K562 treated with DMSO at 1 percent for 48 hours (cell line): Measurements from ENCODE around the gene FAM120B. TPM values are rescaled to one million over a fixed set of nuclear protein-coding genes. Genes with fewer than 3 reads are reported as not detected.

Experiments
- total RNA-seq: library from RNA; unstranded; fragments of 300-600 nt; gene quantifications from 2 replicates; pipeline ENCODE4 v1.2.3, GENCODE V29; 2022; ENCODE audit warnings: low replicate concordance; ENCODE audit errors: extremely low read depth

FAM120B gene, protein sequence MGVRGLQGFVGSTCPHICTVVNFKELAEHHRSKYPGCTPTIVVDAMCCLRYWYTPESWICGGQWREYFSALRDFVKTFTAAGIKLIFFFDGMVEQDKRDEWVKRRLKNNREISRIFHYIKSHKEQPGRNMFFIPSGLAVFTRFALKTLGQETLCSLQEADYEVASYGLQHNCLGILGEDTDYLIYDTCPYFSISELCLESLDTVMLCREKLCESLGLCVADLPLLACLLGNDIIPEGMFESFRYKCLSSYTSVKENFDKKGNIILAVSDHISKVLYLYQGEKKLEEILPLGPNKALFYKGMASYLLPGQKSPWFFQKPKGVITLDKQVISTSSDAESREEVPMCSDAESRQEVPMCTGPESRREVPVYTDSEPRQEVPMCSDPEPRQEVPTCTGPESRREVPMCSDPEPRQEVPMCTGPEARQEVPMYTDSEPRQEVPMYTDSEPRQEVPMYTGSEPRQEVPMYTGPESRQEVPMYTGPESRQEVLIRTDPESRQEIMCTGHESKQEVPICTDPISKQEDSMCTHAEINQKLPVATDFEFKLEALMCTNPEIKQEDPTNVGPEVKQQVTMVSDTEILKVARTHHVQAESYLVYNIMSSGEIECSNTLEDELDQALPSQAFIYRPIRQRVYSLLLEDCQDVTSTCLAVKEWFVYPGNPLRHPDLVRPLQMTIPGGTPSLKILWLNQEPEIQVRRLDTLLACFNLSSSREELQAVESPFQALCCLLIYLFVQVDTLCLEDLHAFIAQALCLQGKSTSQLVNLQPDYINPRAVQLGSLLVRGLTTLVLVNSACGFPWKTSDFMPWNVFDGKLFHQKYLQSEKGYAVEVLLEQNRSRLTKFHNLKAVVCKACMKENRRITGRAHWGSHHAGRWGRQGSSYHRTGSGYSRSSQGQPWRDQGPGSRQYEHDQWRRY
- total RNA-seq = not detected in 2 replicates

DNA sequence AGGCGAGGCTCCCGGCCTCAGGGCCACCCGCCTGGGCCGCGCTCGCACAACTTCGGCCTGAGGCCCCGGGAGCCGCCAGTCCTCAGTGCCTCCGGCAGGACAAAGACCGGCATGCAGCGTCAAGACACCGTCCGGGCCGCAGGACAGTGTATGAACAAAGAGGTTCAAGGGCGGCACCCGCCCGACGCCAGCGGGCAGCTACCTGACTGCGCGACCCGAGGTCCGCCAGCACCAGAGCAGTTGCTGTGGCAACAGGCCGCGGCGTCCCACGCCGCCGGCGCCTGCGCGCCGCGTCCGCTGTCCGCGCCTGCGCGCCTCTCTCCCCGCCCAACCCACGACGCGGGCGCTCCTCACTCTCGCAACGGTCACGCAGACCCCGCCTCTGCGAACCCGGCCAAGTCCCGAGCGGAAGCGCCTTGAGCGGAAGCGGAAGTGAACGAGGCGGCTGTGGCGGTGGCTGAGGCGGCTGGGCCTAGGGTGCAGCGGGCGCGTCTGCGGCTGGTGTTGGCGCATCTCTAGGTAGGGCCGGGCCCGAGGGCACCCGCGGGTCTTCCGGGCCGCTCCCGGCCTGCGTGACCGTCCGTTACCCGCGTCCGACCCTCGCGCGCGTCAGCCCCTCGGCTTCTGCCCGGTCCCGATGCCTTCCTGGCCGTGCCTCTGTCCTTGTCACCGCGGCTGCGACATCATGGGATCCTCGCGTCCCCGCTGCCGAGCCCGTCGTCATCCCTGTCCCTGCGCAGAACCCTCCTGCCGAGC is at the start of gene FAM120B:
Gene FAM120B (plus strand): TSS at position 435 of the 756 bp plus-strand sequence. CDS start 10,633 bp downstream, outside the sequence.

DNA sequence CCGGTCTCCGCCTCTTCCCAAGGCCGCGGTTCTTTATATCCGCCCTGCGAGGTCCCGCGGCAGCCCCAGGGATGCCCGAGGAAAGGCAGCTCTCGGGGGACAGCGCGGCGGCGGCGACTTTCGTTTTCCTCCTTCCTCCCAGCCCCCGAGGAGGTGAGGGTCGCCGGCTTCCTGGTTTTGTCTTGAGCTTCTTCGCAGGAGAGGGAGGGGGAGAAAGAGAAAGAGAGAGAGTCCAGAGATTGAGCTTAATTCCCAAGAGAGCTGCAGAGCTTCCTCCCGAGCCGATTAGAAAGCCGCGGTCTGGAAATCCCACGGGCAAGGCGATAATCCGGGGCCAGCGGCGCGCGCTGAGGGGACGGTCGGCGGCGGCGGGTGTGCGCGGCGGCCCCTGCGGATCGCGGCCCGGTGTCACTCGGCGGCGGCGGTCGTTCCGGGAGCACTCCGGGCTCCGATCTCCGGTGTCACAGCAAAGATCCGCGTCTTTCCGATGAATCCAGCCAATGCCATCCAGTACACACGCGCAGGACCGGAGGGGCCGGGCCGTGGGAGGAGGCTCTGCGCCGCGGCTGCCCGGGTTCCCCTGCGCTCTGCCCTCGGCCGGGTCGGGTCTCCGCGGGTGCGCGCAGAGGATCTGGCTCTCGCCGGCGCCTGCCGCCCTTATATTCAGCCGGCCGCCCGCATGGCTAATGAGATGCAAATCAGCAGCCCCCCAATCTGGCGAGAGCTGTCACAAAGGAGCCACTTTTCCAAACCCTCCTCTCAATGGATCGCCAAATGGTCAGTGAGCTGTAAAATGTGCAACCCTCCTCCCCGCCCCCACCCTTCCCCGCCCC is 16.0 kb upstream of the FAM120B start, which contains the start of gene DLL1:
Gene DLL1 (minus strand): TSS at position 783 of the 833 bp plus-strand sequence. CDS start 939 bp downstream, outside the sequence.

Other genes with a start within 250 kb of the FAM120B start
- gene DLL1, start 15.7 kb upstream of the FAM120B start, total RNA-seq = not detected in 2 replicates
- gene PSMB1, start 246.5 kb downstream of the FAM120B start, total RNA-seq = not detected in 2 replicates
- gene TBP, start 247.6 kb downstream of the FAM120B start, total RNA-seq = not detected in 2 replicates